ENCODE data around the gene GJB1. TPM values are rescaled to one million over a fixed set of nuclear protein-coding genes. Genes with fewer than 3 reads are reported as not detected.

The GJB1 gene
- total RNA-seq, 1 experiment from 2014 or later, result not detected

DNA sequence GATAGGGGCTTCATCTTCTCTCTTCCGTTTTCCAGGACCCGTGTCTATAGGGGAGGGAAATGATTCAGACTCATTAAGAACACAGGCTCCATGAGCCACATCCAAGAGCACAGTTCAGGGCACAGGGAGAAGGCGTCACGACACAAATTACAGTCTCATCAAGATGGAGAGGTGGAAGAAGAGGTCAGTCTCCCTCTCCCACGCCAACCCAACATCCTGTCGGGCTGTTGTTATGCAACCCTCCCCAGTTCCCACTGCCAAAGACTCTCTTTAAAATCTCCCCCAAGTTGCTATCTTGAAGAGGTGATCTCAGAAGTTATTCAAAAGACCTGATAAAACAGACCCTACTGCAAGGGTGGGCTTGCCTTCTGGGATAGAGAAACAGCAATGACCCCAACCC, 18.3 kb downstream of the GJB1 start:
- Histone ChIP-seq H3K79me2 (ENCODE audit: insufficient read depth, low read length) (no peaks in the 10 kb centered on the region), H3K56ac (ENCODE audit: insufficient read length, low read depth, low read length) (no peak overlapping the region), H3K9me3 (ENCODE audit: control insufficient read depth, low read depth, low read length) (peaks cover 44% of the 10 kb centered on the region), H2BK20ac (ENCODE audit: low read depth, low read length, poor library complexity, severe bottlenecking) (no peak overlapping the region), H2AFZ (ENCODE audit: low read length) (no peak overlapping the region), H4K20me1 (ENCODE audit: control insufficient read depth, insufficient read depth, insufficient read length) (no peaks in the 10 kb centered on the region), H2AK5ac (ENCODE audit: insufficient read length, low read length) (no peak overlapping the region), H3K9ac (ENCODE audit: extremely low read depth, insufficient read length, low read length) (no peak overlapping the region), H4K91ac (ENCODE audit: insufficient read length, low read depth, low read length) (no peak overlapping the region), H2BK12ac (ENCODE audit: insufficient read length, low read depth, low read length) (no peak overlapping the region), H3K23ac (ENCODE audit: insufficient read length, low read depth, low read length) (no peak overlapping the region), H3K4ac (ENCODE audit: low read depth, low read length) (no peak overlapping the region), H2BK15ac (ENCODE audit: low read depth, low read length) (no peak overlapping the region), H3K4me2 (ENCODE audit: insufficient read depth, insufficient read length, low read length) (no peak overlapping the region), H4K8ac (replicated peaks; ENCODE audit: insufficient read length, low read depth, low read length) (no peak overlapping the region), H3K23me2 (ENCODE audit: insufficient read length, low read depth, low read length, poor library complexity, severe bottlenecking) (no peaks in the 10 kb centered on the region), H3K27ac (ENCODE audit: insufficient read length, low read depth, low read length) (no peak overlapping the region), H2BK120ac (ENCODE audit: low read depth, low read length, poor library complexity, severe bottlenecking) (no peak overlapping the region), H2BK5ac (ENCODE audit: insufficient read length, low read length) (no peak overlapping the region), H3K14ac (ENCODE audit: insufficient read depth, low read length) (no peak overlapping the region), H4K5ac (ENCODE audit: insufficient read length, low read depth, low read length) (no peak overlapping the region), H3K18ac (ENCODE audit: insufficient read length, low read depth, low read length) (no peak overlapping the region), H3K27me3 (ENCODE audit: insufficient read depth, low read length) (no peaks in the 10 kb centered on the region), H3K79me1 (ENCODE audit: insufficient read depth, low read depth, low read length, poor library complexity, severe bottlenecking) (no peaks in the 10 kb centered on the region), H3K4me1 (ENCODE audit: insufficient read depth, low read length) (no peaks in the 10 kb centered on the region), H3T11ph (ENCODE audit: low read length) (no peak overlapping the region)
- no peak for DNase-seq
- TF ChIP-seq, protein P1, sequence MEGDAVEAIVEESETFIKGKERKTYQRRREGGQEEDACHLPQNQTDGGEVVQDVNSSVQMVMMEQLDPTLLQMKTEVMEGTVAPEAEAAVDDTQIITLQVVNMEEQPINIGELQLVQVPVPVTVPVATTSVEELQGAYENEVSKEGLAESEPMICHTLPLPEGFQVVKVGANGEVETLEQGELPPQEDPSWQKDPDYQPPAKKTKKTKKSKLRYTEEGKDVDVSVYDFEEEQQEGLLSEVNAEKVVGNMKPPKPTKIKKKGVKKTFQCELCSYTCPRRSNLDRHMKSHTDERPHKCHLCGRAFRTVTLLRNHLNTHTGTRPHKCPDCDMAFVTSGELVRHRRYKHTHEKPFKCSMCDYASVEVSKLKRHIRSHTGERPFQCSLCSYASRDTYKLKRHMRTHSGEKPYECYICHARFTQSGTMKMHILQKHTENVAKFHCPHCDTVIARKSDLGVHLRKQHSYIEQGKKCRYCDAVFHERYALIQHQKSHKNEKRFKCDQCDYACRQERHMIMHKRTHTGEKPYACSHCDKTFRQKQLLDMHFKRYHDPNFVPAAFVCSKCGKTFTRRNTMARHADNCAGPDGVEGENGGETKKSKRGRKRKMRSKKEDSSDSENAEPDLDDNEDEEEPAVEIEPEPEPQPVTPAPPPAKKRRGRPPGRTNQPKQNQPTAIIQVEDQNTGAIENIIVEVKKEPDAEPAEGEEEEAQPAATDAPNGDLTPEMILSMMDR (conservative IDR thresholded peaks at IDR 0.05), result no peak
- peaks cover 76 to 89% of the 10 kb centered on the region in 2 experiments for H3K9me3 Mint-ChIP-seq
- no peaks in the 10 kb centered on the region for H3K4me1 Mint-ChIP-seq
- no CpG with 5 or more reads among the region's 6 CpGs for WGBS (ENCODE audit: extremely low coverage, insufficient read length, low lambda C conversion rate)
- no peak overlapping the region for H3K27ac Mint-ChIP-seq
- peaks cover 54 to 71% (median 70%) of the 10 kb centered on the region in 3 experiments for H3K36me3 Mint-ChIP-seq (ENCODE audit: insufficient read depth in 1 of 3, low read depth in 3 of 3)
- H3K27me3 Mint-ChIP-seq (ENCODE audit: low read depth), result no peaks in the 10 kb centered on the region
- no peak overlapping the region for H3K4me3 Mint-ChIP-seq

All from H9 (cell line).